Keratinocyte (primary cell): ENCODE measurements around the gene STN1. TPM values are rescaled to one million over a fixed set of nuclear protein-coding genes. Genes with fewer than 3 reads are reported as not detected.

Experiments
- DNase-seq: peaks from one replicate; pipeline ENCODE4 v3.0.0-alpha.2; 2011; ENCODE audit warnings: low read depth, missing footprints, low spot score
- FAIRE-seq: peaks from 2 replicates; lab custom pipeline; 2011; peaks lifted over from hg19 to GRCh38; lab: Jason Lieb, UNC
- H2AFZ ChIP-seq: 2 replicates; pipeline ENCODE4 v1.6.0; 2012; ENCODE audit warnings: low read length, control low read depth, inconsistent platforms; ENCODE audit not compliant: control insufficient read depth
- H3K27ac ChIP-seq: 2 replicates; pipeline ENCODE4 v1.5.1; 2011; ENCODE audit warnings: low read length; ENCODE audit not compliant: control insufficient read depth, insufficient read depth
- H3K27me3 ChIP-seq: 3 replicates; pipeline ENCODE4 v1.6.0; 2011; ENCODE audit warnings: low read length; ENCODE audit not compliant: control insufficient read depth, insufficient read depth; ENCODE audit errors: extremely low read depth
- H3K36me3 ChIP-seq, 2 experiments: 2 replicates in 1 of 2; 3 replicates in 1 of 2; pipeline ENCODE4 v1.5.1; 2011; ENCODE audit warnings: low read length in 2 of 2, mild to moderate bottlenecking in 1 of 2; ENCODE audit not compliant: control insufficient read depth in 2 of 2, insufficient read depth in 2 of 2; ENCODE audit errors: extremely low read depth in 1 of 2
- H3K4me1 ChIP-seq: 3 replicates; pipeline ENCODE4 v1.5.1; 2011; ENCODE audit warnings: low read length; ENCODE audit not compliant: control insufficient read depth, insufficient read depth; ENCODE audit errors: extremely low read depth
- H3K4me2 ChIP-seq: 3 replicates; pipeline ENCODE4 v1.6.0; 2011; ENCODE audit warnings: low read depth, low read length; ENCODE audit not compliant: control insufficient read depth, insufficient read depth; ENCODE audit errors: extremely low read depth
- H3K4me3 ChIP-seq, 3 experiments: fragments of 200-600 bp in 1 of 3; sonication (generic) in 1 of 3; 2 replicates in 2 of 3; 3 replicates in 1 of 3; pipeline ENCODE4 v1.5.1; 2011 to 2016; ENCODE audit warnings: low read length in 3 of 3, mild to moderate bottlenecking in 3 of 3, control low read depth in 2 of 3, inconsistent platforms in 1 of 3, low read depth in 1 of 3, mixed read lengths in 1 of 3, mixed run types in 1 of 3, moderate library complexity in 1 of 3; ENCODE audit not compliant: control insufficient read depth in 2 of 3, insufficient read depth in 2 of 3; ENCODE audit errors: extremely low read depth in 1 of 3
- H3K79me2 ChIP-seq: 2 replicates; pipeline ENCODE4 v1.6.0; 2012; ENCODE audit warnings: low read length; ENCODE audit not compliant: control insufficient read depth, insufficient read depth
- H3K9ac ChIP-seq: 3 replicates; pipeline ENCODE4 v1.6.0; 2011; ENCODE audit warnings: low read length; ENCODE audit not compliant: control insufficient read depth, insufficient read depth; ENCODE audit errors: extremely low read depth
- H3K9me1 ChIP-seq: 3 replicates; pipeline ENCODE4 v1.6.0; 2011; ENCODE audit warnings: low read length; ENCODE audit not compliant: control insufficient read depth, insufficient read depth; ENCODE audit errors: extremely low read depth
- H3K9me3 ChIP-seq: 2 replicates; pipeline ENCODE4 v1.5.1; 2012; ENCODE audit warnings: low read depth, low read length; ENCODE audit not compliant: control insufficient read depth
- H4K20me1 ChIP-seq: 3 replicates; pipeline ENCODE4 v1.6.0; 2011; ENCODE audit warnings: low read length; ENCODE audit not compliant: control insufficient read depth, insufficient read depth; ENCODE audit errors: extremely low read depth
- CTCF ChIP-seq, 3 experiments: IDR thresholded peaks in 1 of 3; conservative IDR thresholded peaks in 1 of 3; optimal IDR thresholded peaks in 1 of 3; 2 replicates in 2 of 3; 3 replicates in 1 of 3; pipeline versions ENCODE3 to v1.5.1; 2011; ENCODE audit warnings: low read length in 3 of 3, mild to moderate bottlenecking in 3 of 3, moderate library complexity in 2 of 3, control low read depth in 1 of 3, inconsistent platforms in 1 of 3; ENCODE audit not compliant: insufficient read depth in 2 of 3; ENCODE audit errors: extremely low read depth in 1 of 3
- EZH2 ChIP-seq: IDR thresholded peaks from one replicate; pipeline ENCODE4 v1.6.1; 2012; ENCODE audit warnings: inconsistent platforms, mild to moderate bottlenecking, low read length, moderate library complexity
- dilution Hi-C: fragments of 300-500 bp; cut with MboI; formaldehyde crosslinking; loops from one replicate; pipeline ENCODE4 v1.7.0; 2020; ENCODE audit warnings: low sequenced_read_pairs; ENCODE audit not compliant: extremely low pct_ligation_motif_present
- polyA plus RNA-seq, 5 experiments: library from polyadenylated mRNA; depleted of rRNA in 3 of 5; stranded (reverse) in 3 of 5; stranded (forward) in 1 of 5; unstranded in 1 of 5; fragments of >200 nt; gene quantifications; 1 replicate in 1 of 5; 2 replicates in 3 of 5; 3 replicates in 1 of 5; pipeline versions ENCODE4 v1.2.1 to v1.2.3, GENCODE V29; 2011 to 2012; ENCODE audit warnings: missing spikeins in 2 of 5, low read depth in 1 of 5, low replicate concordance in 1 of 5

STN1 gene
- polyA plus RNA-seq, 1 donor (not counting 4 experiments of a cell fraction or from before 2014, with no cell fraction given): 29.0 TPM

DNA sequence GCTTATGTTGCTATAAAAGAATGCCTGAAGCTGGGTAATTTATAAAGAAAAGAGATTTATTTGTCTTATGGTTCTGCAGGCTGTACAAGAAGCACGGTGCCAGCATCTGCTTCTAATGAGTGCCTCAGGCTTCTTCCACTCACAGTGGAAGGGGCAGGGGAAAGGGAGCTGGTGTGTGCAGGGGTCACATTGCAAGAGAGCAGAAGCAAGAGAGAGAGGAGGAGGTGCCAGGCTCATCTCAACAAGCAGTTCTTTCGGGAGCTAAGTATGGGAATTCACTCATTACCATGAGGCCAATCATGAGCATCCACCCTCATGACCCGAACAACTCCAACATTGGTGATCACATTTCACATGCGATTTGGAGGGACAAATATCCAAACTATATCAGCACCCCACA is 31.7 kb upstream of the STN1 start:
- H3K9me1 ChIP-seq: no peaks in the 10 kb centered on the region
- H3K9me3 ChIP-seq: no peaks in the 10 kb centered on the region
- no peaks in the 10 kb centered on the region for H4K20me1 ChIP-seq
- no peaks in the 10 kb centered on the region for H3K36me3 ChIP-seq
- no peaks in the 10 kb centered on the region for H3K27me3 ChIP-seq
- H3K4me1 ChIP-seq: no peaks in the 10 kb centered on the region
- dilution Hi-C loops: no loop called here
- H3K79me2 ChIP-seq: no peaks in the 10 kb centered on the region
- H3K27ac ChIP-seq: no peak overlapping the region
- H3K9ac ChIP-seq: no peak overlapping the region
- FAIRE-seq (no peak), DNase-seq (no peak)
- H2AFZ ChIP-seq: no peak overlapping the region
- no peak for TF ChIP-seq CTCF (optimal IDR thresholded peaks at IDR 0.05 in 1 of 3, IDR thresholded peaks at IDR 0.05 in 1 of 3, conservative IDR thresholded peaks at IDR 0.05 in 1 of 3; ENCODE audit: extremely low read depth in 1 of 3, insufficient read depth in 2 of 3, low read length in 3 of 3)
- H3K4me2 ChIP-seq: no peak overlapping the region
- H3K4me3 ChIP-seq: no peak overlapping the region

GRCh38 chr10:103947799-103948516 is 30.0 kb upstream of the STN1 start:
- H4K20me1 ChIP-seq: no peaks in the 10 kb centered on the region
- H3K4me3 ChIP-seq: no peak overlapping the region
- no peak overlapping the region for H2AFZ ChIP-seq
- TF ChIP-seq CTCF (optimal IDR thresholded peaks at IDR 0.05 in 1 of 3, IDR thresholded peaks at IDR 0.05 in 1 of 3, conservative IDR thresholded peaks at IDR 0.05 in 1 of 3; ENCODE audit: extremely low read depth in 1 of 3, insufficient read depth in 2 of 3, low read length in 3 of 3) (no peak), EZH2 (no peak)
- H3K4me1 ChIP-seq: peaks cover 4% of the 10 kb centered on the region
- no peak overlapping the region for H3K4me2 ChIP-seq
- dilution Hi-C loops: no loop called here
- no peaks in the 10 kb centered on the region for H3K9me3 ChIP-seq
- no peaks in the 10 kb centered on the region for H3K36me3 ChIP-seq
- H3K79me2 ChIP-seq: no peaks in the 10 kb centered on the region
- H3K9ac ChIP-seq: no peak overlapping the region
- FAIRE-seq (no peak), DNase-seq (no peak)
- no peaks in the 10 kb centered on the region for H3K27me3 ChIP-seq
- no peak overlapping the region for H3K27ac ChIP-seq
- no peaks in the 10 kb centered on the region for H3K9me1 ChIP-seq
